OCI-LY7 (cell line): Measurements from ENCODE around the gene MROH2A. TPM values are rescaled to one million over a fixed set of nuclear protein-coding genes. Genes with fewer than 3 reads are reported as not detected.

ENCODE experiments used
- BruUV-seq: library from RNA; stranded (reverse); fragments of 400-500 nt; replicated peaks from 2 replicates; lab custom pipeline; 2021; lab: Mats Ljungman, UMichigan
- CTCF ChIA-PET: fragments of 300-600 bp; sonication (Branson Sonifier 250); formaldehyde crosslinking; loops from one replicate; lab custom pipeline; 2022; ENCODE audit warnings: antibody characterized with exemption; ENCODE audit not compliant: unreplicated experiment; lab: Charles Lee
- POLR2A ChIA-PET: fragments of 300-600 bp; sonication (Branson Sonifier 250); formaldehyde crosslinking; loops from one replicate; lab custom pipeline; 2022; ENCODE audit warnings: antibody characterized with exemption; lab: Charles Lee
- DNase-seq: peaks from one replicate; pipeline ENCODE4 v3.0.0-alpha.2; 2015; ENCODE audit warnings: low spot score
- H2AFZ ChIP-seq: fragments of 200-600 bp; sonication (generic), shearing (Covaris generic); 2 replicates; pipeline ENCODE4 v1.6.1; 2014; ENCODE audit warnings: mild to moderate bottlenecking, antibody characterized with exemption, low read length, moderate library complexity
- H3K27ac ChIP-seq: fragments of 200-600 bp; sonication (generic); 2 replicates; pipeline ENCODE4 v1.5.1; 2014; ENCODE audit warnings: mixed run types, low read depth, mild to moderate bottlenecking, moderate library complexity, low read length, inconsistent platforms; ENCODE audit not compliant: poor library complexity, severe bottlenecking
- H3K36me3 ChIP-seq: fragments of 200-600 bp; sonication (generic); 2 replicates; pipeline ENCODE4 v1.6.1; 2014; ENCODE audit warnings: mild to moderate bottlenecking, antibody characterized with exemption, low read length, moderate library complexity, mixed read lengths; ENCODE audit not compliant: insufficient read depth
- H3K4me1 ChIP-seq: fragments of 200-600 bp; sonication (generic); 2 replicates; pipeline ENCODE4 v1.5.1; 2014; ENCODE audit warnings: mild to moderate bottlenecking, low read length; ENCODE audit not compliant: insufficient read depth, poor library complexity, severe bottlenecking
- H3K4me2 ChIP-seq: fragments of 200-600 bp; sonication (generic); 2 replicates; pipeline ENCODE4 v1.6.1; 2014; ENCODE audit warnings: mild to moderate bottlenecking, low read length
- H3K4me3 ChIP-seq: fragments of 200-600 bp; sonication (generic); 2 replicates; pipeline ENCODE4 v1.5.1; 2014; ENCODE audit warnings: mild to moderate bottlenecking, low read depth, low read length; ENCODE audit not compliant: poor library complexity, severe bottlenecking
- H3K79me2 ChIP-seq: fragments of 200-600 bp; sonication (generic); 2 replicates; pipeline ENCODE4 v1.6.1; 2016; ENCODE audit warnings: low read depth, mild to moderate bottlenecking, low read length, moderate library complexity, mixed read lengths; ENCODE audit not compliant: insufficient read depth
- H3K9me2 ChIP-seq: fragments of 200-600 bp; sonication (generic); 2 replicates; pipeline ENCODE4 v1.6.1; 2016; ENCODE audit warnings: mild to moderate bottlenecking, low read length, mixed read lengths; ENCODE audit not compliant: insufficient read depth
- H3K9me3 ChIP-seq: fragments of 200-600 bp; sonication (generic); 2 replicates; pipeline ENCODE4 v1.6.1; 2014; ENCODE audit warnings: mild to moderate bottlenecking, mixed run types, low read length, mixed read lengths
- H4K20me1 ChIP-seq: fragments of 200-600 bp; sonication (generic); 2 replicates; pipeline ENCODE4 v1.6.1; 2014; ENCODE audit warnings: mild to moderate bottlenecking, antibody characterized with exemption, low read length, moderate library complexity, mixed read lengths; ENCODE audit not compliant: insufficient read depth
- EZH2phosphoT487 ChIP-seq: fragments of 200-600 bp; sonication (generic); IDR thresholded peaks from 2 replicates; pipeline ENCODE4 v1.6.1; 2018; ENCODE audit warnings: low read depth, borderline replicate concordance, mild to moderate bottlenecking, mixed run types, antibody characterized with exemption, low read length, moderate library complexity, mixed read lengths
- intact Hi-C: fragments of 100-400 bp; cut with micrococcal nuclease; formaldehyde crosslinking; loops from one replicate; pipeline ENCODE4 v1.10.0; 2022; ENCODE audit not compliant: unreplicated experiment
- total RNA-seq, 2 experiments: library from RNA; depleted of rRNA in 1 of 2; stranded (reverse); fragments of >200 nt in 1 of 2; shearing (Covaris generic) in 1 of 2; gene quantifications; 2 replicates each; pipeline ENCODE4 v1.2.3, GENCODE V29; 2014 to 2022
- TF ChIP-seq, protein P1 (sequence below): fragments of 200-600 bp; sonication (generic); conservative IDR thresholded peaks from 2 replicates; pipeline ENCODE4 v1.5.1; 2014; ENCODE audit warnings: mild to moderate bottlenecking, antibody characterized with exemption, low read length, moderate library complexity, mixed read lengths

Gene MROH2A
- total RNA-seq, 2 experiments from 2014 or later = not detected

DNA sequence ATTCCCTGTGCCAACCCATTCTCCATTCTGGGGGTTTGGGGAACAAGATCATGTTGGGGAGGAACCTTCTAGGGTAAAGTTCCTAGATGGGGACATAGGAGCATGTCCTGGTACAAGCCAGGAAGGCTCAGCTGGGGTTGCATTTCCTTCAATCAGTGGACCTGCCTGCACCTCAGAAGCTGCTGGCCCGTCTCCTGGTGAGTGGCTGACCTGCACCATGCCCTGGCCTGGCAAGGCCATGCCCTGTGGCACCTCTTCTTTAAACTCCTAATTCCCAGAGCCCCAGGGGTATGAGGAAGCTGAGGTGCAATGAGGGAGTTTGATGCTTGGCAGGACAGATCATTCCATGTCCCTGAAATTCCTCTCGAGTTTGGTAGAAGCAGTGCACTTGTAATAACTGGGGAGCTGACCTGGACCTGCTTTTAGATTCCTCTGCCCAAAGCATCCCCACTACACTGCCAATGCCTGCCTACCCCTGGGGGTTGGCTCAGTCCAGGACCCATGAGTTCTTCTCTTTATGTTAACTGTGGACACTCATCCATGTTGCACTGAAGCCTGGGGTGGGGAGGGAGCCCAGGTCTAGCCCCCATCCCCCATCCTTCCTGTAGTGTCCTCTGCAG is 25.3 kb downstream of the MROH2A start:
- H3K27ac ChIP-seq = no peak overlapping the region
- peaks cover 11% of the 10 kb centered on the region for H3K4me1 ChIP-seq
- no peak for TF ChIP-seq EZH2phosphoT487
- TF ChIP-seq, protein P1, sequence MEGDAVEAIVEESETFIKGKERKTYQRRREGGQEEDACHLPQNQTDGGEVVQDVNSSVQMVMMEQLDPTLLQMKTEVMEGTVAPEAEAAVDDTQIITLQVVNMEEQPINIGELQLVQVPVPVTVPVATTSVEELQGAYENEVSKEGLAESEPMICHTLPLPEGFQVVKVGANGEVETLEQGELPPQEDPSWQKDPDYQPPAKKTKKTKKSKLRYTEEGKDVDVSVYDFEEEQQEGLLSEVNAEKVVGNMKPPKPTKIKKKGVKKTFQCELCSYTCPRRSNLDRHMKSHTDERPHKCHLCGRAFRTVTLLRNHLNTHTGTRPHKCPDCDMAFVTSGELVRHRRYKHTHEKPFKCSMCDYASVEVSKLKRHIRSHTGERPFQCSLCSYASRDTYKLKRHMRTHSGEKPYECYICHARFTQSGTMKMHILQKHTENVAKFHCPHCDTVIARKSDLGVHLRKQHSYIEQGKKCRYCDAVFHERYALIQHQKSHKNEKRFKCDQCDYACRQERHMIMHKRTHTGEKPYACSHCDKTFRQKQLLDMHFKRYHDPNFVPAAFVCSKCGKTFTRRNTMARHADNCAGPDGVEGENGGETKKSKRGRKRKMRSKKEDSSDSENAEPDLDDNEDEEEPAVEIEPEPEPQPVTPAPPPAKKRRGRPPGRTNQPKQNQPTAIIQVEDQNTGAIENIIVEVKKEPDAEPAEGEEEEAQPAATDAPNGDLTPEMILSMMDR = no peak
- H3K4me3 ChIP-seq = no peak overlapping the region
- POLR2A ChIA-PET = no interaction called here
- no TSS peak for BruUV-seq
- H3K4me2 ChIP-seq = no peak overlapping the region
- H2AFZ ChIP-seq = no peak overlapping the region
- H3K36me3 ChIP-seq = no peaks in the 10 kb centered on the region
- no peaks in the 10 kb centered on the region for H3K9me3 ChIP-seq
- no peak for DNase-seq
- H3K79me2 ChIP-seq = no peaks in the 10 kb centered on the region
- intact Hi-C loops = no loop called here
- no peaks in the 10 kb centered on the region for H4K20me1 ChIP-seq
- no peaks in the 10 kb centered on the region for H3K9me2 ChIP-seq
- CTCF ChIA-PET = no interaction called here

DNA sequence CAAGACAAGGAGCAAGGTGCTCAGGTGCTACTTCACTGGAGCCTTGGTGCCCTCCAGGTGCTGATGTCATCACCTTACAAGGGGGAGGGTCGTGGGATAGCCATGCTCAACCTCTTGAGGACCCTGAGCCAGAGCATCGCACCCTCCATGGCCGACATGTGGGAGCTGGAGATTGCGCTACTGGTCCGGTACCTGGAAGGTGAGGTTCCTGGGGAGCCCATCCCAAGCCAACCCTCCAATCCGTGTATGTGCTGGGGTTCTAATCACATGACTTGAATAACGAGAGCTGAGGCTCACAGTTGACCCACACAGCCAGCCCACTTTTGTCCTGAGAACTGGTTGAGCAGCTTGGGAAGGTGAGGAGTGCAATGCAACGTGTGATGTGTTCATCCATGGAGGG is 25.9 kb downstream of the MROH2A start:
- Histone ChIP-seq H3K9me2 (no peaks in the 10 kb centered on the region), H3K9me3 (no peaks in the 10 kb centered on the region), H3K4me1 (peaks cover 11% of the 10 kb centered on the region), H3K36me3 (no peaks in the 10 kb centered on the region), H4K20me1 (no peaks in the 10 kb centered on the region), H3K4me3 (no peak overlapping the region), H2AFZ (no peak overlapping the region), H3K79me2 (no peaks in the 10 kb centered on the region), H3K27ac (no peak overlapping the region), H3K4me2 (no peak overlapping the region)
- no peak for DNase-seq
- intact Hi-C loops = no loop called here
- POLR2A ChIA-PET = no interaction called here
- CTCF ChIA-PET = no interaction called here
- no TSS peak for BruUV-seq
- TF ChIP-seq EZH2phosphoT487 = no peak
- TF ChIP-seq, protein P1 = no peak

DNA sequence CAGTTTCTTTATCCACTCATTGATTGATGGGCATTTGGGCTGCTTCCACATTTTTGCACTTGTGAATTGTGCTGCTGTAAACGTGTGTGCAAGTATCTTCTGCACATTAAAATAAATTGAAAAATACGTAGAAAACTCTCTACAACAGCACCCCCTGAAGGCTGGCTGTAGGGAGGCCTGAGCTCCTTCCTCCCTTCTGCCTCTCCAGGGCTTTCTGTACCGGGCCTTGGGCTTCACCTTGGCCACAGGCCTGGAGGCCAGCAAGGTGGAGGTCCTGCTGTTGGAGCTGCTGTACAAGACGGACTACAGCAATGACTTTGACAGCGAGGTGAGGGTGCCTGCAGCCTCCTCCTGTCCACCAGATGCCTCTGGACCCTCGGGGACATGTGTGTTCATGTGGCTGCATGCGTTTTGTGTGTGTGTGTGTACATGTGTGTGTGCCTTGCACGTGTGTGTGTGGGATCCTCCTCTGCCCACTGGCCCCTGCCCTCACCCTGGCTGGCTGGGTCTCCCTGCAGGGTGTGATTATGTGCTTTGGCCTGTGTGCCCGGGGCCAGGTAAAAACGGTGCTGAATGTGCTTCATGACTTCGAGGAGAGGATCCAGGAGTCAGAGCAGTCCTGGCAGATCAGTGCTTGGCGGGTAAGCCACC is 29.2 kb downstream of the MROH2A start:
- no peak for TF ChIP-seq EZH2phosphoT487
- TF ChIP-seq, protein P1 = peak; percentile 46
- no TSS peak for BruUV-seq
- ChIA-PET CTCF (no interaction called here), POLR2A (interaction anchor here (0.5 kb wide), 1 partner anchor 37 kb away, joined by 3 read pairs; no protein-coding TSS in a partner anchor)
- Histone ChIP-seq H3K9me2 (no peaks in the 10 kb centered on the region), H3K27ac (no peak overlapping the region), H3K9me3 (no peaks in the 10 kb centered on the region), H4K20me1 (no peaks in the 10 kb centered on the region), H3K4me2 (no peak overlapping the region), H3K79me2 (no peaks in the 10 kb centered on the region), H3K4me3 (no peak overlapping the region), H3K4me1 (no peaks in the 10 kb centered on the region), H2AFZ (no peak overlapping the region), H3K36me3 (no peaks in the 10 kb centered on the region)
- intact Hi-C loops = no loop called here
- no peak for DNase-seq
